ENCODE measurements around the gene RFX4.
"Not testable (repeated sequence)": the region's sequence is repeated elsewhere in the genome, so short reads cannot be mapped to it uniquely, and the experiment has no call there.

The RFX4 gene

DNA sequence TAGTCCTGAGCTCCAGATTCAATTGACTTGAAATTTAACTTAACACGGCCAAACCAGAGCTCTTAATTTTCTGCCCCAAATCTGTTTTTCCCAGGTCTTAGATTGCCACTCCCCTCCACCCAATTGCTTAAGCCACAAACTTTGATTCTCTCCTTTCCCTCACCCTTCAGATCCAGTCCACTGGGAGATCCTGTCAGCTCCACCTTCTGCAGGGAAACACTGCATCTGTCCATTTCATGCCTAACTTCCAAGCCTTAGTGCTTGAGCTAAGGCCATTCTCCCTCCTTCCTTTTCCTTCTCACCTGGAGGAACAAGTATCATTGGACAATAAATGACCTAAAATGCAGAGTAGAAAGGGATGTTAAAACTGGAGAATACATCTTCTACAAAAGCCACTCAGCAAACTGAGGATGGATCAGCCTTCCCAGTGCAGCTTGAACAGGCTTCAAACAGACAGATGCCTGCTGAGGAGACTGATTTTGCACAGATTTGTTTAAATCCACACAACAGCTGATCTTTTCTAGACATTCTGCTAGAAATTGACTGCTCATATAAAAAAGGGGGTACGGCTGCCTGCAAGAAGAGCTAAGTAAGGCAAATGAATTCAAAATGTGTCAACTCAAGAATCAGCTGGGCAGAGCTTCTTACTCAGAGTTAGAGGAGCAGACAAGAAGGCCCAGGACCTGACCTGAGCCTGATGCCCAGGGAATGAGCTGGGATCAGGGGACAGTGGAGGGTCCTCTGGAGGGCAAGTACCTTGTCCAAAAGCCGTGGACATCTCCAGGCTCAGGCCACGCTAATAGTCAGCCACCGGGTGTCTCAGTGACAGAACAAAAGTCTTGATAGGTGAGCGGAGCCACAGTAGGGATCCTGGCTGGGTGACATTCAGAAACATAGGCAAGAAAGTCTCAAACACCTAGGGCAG is 110.4 kb downstream of the RFX4 start:
- DNase-seq: no peak

DNA sequence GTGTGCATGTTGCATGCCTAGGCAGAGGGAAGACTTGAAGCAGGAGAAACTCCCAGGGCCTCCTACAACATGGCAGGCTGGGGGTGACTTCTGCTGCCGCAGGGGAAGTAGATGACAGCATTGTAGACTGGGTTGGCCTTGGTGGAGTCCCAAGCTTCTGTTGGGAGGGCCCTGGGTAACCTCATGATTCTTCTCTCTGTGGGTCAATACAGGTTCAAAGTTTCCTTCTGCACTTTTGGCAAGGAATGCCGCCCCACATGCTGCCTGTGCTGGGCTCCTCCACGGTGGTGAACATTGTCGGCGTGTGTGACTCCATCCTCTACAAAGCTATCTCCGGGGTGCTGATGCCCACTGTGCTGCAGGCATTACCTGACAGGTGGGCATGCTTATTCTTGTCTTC is 113.3 kb downstream of the RFX4 start:
- no peak for DNase-seq

- no peak for DNase-seq
Observed at GRCh38 chr12:106696681-106697417, 114.0 kb downstream of the RFX4 start.

- DNase-seq: no peak
Observed at GRCh38 chr12:106704081-106704480, 121.3 kb downstream of the RFX4 start.

GRCh38 chr12:106705971-106706370 is 123.2 kb downstream of the RFX4 start:
- DNase-seq: no peak

GRCh38 chr12:106709068-106709511 is 126.3 kb downstream of the RFX4 start:
- DNase-seq: no peak

DNA sequence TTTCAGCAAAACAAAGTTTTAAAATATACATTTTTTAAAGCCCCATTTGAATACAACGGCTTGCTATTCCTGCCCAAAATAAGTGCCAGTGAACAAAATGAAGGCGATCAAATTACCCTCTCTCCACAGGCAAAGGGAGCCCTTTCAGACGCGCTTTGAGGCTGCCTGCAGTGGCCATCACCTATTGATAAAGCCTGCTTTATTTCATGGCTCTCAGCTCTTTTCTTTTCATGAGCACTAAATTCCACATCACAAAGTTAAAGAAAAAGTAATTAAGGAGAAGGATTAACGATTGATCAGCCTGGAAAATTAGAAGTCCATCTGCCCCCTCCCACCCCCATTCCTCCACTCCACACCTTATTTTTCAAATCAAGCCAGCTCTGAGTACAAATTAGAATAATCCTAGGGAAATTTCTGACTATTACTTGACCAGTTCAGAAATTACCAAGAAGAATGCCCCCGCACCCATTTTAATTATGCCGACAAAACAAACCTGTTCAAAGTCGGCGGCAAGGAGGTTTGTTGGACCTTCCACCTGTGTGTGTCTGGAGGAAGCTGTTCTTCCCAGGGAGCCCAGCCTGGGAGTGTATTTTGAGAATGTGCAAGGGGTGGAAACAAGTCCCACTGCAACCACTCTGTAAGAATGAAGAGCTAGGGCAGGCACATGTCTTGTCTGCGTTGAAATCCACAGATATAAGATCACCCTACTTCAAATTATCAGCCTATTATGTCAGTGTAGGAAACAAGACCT is 127.5 kb downstream of the RFX4 start:
- DNase-seq: no peak

GRCh38 chr12:106711316-106711715 is 128.5 kb downstream of the RFX4 start:
- no peak for DNase-seq

DNA sequence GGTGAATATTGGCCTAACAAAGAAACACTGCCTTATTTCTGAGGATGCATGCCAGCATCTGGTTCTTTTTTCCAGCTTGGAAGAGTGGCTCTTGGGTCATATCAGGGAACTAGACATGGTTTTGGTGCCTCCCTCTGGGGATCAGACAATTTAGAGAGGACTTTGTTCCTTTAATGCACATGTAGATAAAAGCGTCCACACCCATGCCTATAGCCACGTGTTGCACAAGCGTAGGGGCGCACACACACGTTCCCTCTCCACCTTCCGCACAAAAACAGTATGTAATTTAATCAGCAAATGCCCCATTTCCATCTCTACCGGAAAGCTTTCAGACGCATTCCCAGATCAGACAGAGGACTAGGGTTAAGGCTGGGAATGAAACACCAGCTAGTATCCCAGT is 130.0 kb downstream of the RFX4 start:
- no peak for DNase-seq

DNA sequence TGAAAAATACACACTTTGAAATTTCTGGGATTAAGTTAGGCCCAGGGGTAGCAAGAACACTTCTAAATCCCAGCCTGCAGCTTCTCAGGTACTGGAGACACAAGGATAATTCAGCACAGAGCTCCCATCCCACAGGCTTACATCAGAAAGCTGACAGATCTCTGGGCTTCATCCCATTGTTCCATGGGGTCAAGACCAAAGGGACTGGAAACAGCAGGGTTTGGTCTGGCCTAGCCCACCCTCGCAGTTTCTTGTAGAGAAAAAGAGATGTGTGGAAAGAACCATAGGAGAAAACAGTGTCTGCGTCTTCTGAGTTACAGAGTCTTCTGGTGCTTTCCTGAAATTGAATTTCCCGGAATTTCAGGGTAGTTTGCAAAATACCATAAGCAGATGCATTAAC is 132.1 kb downstream of the RFX4 start:
- DNase-seq: no peak

- DNase-seq: no peak
Observed at GRCh38 chr12:106715582-106715981, 132.8 kb downstream of the RFX4 start.

GRCh38 chr12:106717673-106718072 is 134.9 kb downstream of the RFX4 start:
- DNase-seq: no peak

DNA sequence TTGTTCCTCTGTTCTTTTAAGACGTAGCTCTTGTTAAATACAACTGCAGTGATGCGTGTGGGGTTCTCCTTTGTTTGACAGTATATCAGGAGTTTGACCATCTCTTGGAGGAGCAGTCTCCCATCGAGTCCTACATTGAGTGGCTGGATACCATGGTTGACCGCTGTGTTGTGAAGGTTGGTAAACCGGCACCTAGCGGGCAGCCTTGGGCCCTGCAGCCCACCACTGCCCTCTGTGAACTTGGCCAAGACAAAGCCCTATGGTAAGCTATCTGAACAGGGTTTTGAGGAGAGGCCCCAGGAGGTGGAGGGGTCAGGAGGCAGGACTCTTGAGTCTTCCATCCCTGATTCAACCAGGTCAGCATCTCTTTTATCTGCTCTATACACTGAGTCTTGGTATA is 137.1 kb downstream of the RFX4 start:
- no peak for DNase-seq

- DNase-seq: no peak
Observed at GRCh38 chr12:106720696-106721095, 137.9 kb downstream of the RFX4 start.

DNA sequence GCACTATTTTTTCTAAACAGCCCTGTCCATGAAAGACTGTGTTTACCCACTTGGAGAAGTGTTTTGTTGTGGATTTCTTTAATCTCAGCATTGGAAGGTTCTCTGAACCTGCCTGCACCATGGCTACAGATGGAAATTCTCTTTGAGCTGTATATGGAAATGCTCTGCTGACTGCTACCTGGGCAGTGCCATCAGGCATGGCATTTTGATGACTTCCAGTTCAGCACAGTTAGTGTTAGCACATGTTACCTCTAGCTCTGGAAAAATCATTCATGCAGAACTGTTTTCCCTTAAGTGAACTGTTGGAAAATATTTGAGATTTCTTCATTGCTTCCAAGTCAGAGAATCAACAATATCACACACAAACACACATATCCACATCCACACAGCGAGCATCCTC is 139.1 kb downstream of the RFX4 start:
- no peak for DNase-seq

GRCh38 chr12:106722837-106723236 is 140.0 kb downstream of the RFX4 start:
- DNase-seq: no peak

DNA sequence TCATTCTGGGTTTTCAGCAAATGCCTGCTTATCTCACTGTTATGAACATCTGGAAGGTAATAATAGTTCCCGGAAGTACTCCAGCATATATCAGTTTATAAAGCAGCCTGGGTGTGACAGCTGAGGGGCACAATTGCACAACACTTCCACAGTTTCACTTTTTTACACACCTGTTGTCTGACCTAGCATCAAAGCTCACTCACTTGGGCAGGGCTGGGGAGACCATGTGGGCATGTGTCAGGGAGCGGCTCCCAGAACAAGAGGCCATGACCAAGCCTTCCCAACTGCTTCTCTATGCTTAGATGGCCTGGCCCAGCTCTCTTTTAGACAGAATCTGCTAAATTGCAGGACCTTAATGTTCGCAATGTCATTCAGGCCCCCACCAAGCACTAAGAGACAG is 140.6 kb downstream of the RFX4 start:
- no peak for DNase-seq

DNA sequence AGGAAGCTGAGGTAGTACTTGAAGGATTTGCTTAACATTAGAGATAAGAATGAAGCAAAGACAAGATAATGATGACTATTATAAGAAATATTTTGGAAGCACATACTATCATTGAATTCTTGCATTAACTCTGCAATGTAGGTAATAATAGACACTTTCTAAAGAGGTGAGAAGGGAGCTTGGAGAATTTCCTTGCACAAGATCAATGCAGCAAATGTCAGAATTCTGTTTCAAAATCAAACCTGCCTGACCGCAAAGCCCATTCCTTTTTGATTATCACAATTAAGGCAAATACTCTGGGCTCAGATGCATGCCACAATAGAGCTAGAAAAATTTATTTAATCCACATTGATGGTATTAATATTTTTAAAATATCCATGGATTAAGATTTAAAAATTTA is 141.3 kb downstream of the RFX4 start:
- DNase-seq: no peak

GRCh38 chr12:106724934-106725333 is 142.1 kb downstream of the RFX4 start:
- DNase-seq: no peak

DNA sequence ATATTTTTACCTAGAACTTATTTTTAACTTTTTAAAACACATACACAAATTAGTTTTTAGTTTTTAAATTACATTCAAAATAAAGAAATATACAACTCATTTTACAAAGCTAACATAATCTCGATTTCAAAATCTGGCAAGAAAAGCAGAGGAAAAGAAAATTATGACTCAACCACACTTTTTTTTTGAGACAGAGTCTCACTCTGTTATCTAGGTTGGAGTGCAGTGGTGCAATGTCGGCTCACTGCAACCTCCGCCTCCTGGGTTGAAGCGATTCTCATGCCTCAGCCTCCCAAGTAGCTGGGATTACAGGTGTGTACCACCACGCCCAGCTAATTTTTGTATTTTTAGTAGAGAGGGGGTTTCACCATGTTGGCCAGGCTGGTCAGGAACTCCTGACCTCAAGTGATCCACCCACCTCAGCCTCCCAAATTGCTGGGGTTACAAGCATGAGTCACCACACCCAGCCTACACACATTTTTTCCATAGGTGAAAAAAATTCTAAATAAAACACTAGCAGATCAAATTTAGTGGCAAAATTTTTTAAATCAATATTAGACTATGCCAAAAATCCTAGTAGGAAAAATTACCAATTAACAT is 143.9 kb downstream of the RFX4 start:
- not testable (repeated sequence) for DNase-seq

DNA sequence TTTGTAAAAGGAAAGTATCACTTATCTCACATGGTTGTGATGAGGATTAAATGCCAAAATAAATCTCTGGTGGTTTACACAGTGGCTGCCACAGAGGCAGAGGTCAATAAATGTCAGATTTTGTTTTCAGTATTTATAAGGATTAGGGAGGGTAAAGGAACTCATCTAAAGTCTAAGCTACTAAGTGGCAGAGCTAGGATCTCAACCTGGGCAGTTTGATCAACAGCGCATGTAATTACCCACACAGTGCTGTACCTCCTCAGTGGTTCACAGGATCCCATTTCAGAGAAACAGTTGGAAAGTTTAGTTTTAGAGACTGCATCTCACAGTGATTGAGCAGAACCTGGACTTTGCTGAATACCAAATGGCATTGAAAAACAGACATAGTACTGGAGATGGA is 146.8 kb downstream of the RFX4 start:
- DNase-seq: no peak

DNA sequence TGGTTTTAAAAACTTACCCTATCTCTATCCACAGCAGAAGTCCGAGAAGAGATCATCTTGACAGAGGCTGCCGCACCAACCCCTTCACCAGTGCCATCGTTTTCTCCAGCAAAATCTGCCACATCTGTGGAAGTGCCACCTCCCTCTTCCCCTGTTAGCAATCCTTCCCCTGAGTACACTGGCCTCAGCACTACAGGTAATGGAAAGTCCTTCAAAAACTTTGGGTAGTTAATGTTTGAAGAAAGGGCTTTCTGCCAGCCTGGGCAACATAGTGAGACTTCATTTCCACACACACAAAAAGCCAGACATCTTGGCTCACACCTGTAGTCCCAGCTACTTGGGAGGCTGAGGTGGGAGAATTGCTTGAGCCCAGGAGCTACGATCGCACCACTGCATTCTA is 150.1 kb downstream of the RFX4 start:
- no peak for DNase-seq

DNA sequence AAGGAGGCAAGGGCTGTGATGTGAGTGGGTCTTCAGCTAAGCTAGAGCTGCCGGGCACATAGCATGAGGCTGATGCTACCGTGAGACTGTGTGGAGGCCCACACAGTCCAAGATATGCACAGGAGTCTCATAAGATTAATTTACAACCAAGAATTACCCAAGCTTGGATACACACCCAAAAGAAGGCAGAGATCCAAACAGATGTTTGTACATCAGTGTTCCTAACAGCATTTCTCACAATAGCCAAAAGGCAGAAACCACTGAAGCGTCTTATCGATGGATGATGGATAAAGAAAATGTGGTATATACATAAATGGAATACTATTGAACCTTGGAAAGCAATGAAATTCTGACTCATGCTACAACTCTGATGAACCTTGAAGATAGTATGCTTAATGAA is 150.9 kb downstream of the RFX4 start:
- DNase-seq: no peak
